ENCODE data around the gene NUP214.

DNA sequence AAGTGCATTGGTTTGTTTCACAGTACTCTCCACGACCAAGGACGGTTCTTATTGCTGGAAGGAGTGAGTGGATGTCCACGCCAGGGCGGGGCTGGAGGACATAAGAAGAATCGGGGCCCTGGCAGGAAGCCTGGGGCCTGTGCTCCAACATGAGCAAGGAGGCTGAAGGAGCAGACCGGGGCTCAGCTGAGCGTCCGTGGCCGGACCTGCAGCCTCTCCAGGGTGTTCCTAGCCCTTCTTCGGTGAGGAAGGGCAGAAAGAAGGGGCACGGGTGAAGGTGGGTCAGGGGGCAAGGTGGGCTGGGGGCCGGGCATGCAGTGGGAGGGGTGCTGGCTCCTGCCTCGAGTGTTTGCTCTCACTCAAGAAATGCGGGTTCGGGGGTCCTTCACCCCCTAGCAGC is 132.8 kb downstream of the NUP214 start:
- TF ChIP-seq, protein P1, sequence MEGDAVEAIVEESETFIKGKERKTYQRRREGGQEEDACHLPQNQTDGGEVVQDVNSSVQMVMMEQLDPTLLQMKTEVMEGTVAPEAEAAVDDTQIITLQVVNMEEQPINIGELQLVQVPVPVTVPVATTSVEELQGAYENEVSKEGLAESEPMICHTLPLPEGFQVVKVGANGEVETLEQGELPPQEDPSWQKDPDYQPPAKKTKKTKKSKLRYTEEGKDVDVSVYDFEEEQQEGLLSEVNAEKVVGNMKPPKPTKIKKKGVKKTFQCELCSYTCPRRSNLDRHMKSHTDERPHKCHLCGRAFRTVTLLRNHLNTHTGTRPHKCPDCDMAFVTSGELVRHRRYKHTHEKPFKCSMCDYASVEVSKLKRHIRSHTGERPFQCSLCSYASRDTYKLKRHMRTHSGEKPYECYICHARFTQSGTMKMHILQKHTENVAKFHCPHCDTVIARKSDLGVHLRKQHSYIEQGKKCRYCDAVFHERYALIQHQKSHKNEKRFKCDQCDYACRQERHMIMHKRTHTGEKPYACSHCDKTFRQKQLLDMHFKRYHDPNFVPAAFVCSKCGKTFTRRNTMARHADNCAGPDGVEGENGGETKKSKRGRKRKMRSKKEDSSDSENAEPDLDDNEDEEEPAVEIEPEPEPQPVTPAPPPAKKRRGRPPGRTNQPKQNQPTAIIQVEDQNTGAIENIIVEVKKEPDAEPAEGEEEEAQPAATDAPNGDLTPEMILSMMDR (conservative IDR thresholded peaks at IDR 0.05; ENCODE audit: low read depth, low read length): no peak
- TF ChIP-seq EZH2 (IDR thresholded peaks at IDR 0.05; ENCODE audit: low read length, unreplicated experiment) (no peak), EZH2phosphoT487 (IDR thresholded peaks at IDR 0.05; ENCODE audit: borderline replicate concordance, low read length) (no peak)
